Sigmoid colon (tissue), 7 donors: ENCODE measurements around the gene OBP2A. TPM values are rescaled to one million over a fixed set of nuclear protein-coding genes. Genes with fewer than 3 reads are reported as not detected.
"Not testable (repeated sequence)": the region's sequence is repeated elsewhere in the genome, so short reads cannot be mapped to it uniquely, and the experiment has no call there.

ENCODE experiments used
- DNase-seq: peaks from one replicate; pipeline ENCODE4 v3.0.0-alpha.2; 2019
- H3K27ac ChIP-seq, 4 donors: fragments of 200-600 bp; sonication (generic); one replicate each; pipeline ENCODE4 v1.5.1; 2016 to 2019; ENCODE audit warnings: mild to moderate bottlenecking in 1 of 4
- H3K27me3 ChIP-seq, 3 donors: fragments of 200-600 bp; sonication (generic); one replicate each; pipeline ENCODE4 v1.5.1; 2019; ENCODE audit warnings: mild to moderate bottlenecking in 1 of 3
- H3K36me3 ChIP-seq, 4 donors: fragments of 200-600 bp; sonication (generic); one replicate each; pipeline ENCODE4 v1.5.1; 2016 to 2019
- H3K4me1 ChIP-seq, 4 donors: fragments of 200-600 bp; sonication (generic); one replicate each; pipeline ENCODE4 v1.5.1; 2017 to 2019
- H3K4me3 ChIP-seq, 4 donors: fragments of 200-600 bp; sonication (generic); one replicate each; pipeline ENCODE4 v1.5.1; 2017 to 2019; ENCODE audit warnings: mild to moderate bottlenecking in 2 of 4, moderate library complexity in 1 of 4
- H3K9me3 ChIP-seq, 4 donors: fragments of 200-600 bp in 3 of 4; sonication (generic) in 3 of 4; one replicate each; pipeline versions ENCODE4 v1.5.1 to v1.6.1; 2013 to 2019
- EP300 ChIP-seq, 4 donors: sonication (generic); formaldehyde crosslinking; IDR thresholded peaks; one replicate each; pipeline ENCODE4 v1.6.1; 2017; ENCODE audit warnings: antibody characterized with exemption in 4 of 4
- POLR2A ChIP-seq, 2 donors: fragments of 450-650 bp; IDR thresholded peaks; one replicate each; pipeline ENCODE4 v1.6.1; 2016; ENCODE audit warnings: antibody characterized with exemption in 2 of 2, mild to moderate bottlenecking in 2 of 2, moderate library complexity in 2 of 2
- POLR2AphosphoS5 ChIP-seq, 4 donors: sonication (generic); formaldehyde crosslinking; IDR thresholded peaks; one replicate each; pipeline ENCODE4 v1.6.1; 2017; ENCODE audit warnings: antibody characterized with exemption in 4 of 4
- WGBS, 2 donors: extraction: QIAGEN DNeasy Blood & Tissue Kit; methylation state at CpG; one replicate each; pipeline ENCODE4 v1.1.7; 2013; 5-methylcytosine and 5-hydroxymethylcytosine counted together
- intact Hi-C: fragments of 100-400 bp; cut with DNase I; formaldehyde crosslinking; loops from one replicate; pipeline ENCODE4 v1.15.1; 2023
- polyA plus RNA-seq, 3 donors: library from polyadenylated mRNA; stranded (reverse); fragments of 200-250 nt; gene quantifications; one replicate each; pipeline ENCODE4 v1.2.3, GENCODE V29; 2013
- total RNA-seq, 4 donors: library from RNA; depleted of rRNA; stranded (reverse); fragments of >200 nt; gene quantifications; one replicate each; pipeline ENCODE4 v1.1.0, GENCODE V29; 2016
- TF ChIP-seq, protein P1 (sequence below), 4 experiments: fragments of 450-650 bp in 3 of 4; fragments of 200-600 bp in 1 of 4; IDR thresholded peaks; one replicate each; pipeline ENCODE4 v1.5.1; 2016 to 2019; ENCODE audit warnings: antibody characterized with exemption in 4 of 4, mild to moderate bottlenecking in 3 of 4, moderate library complexity in 2 of 4
- donor health status: healthy with polysubstance abuse.
- donor health status: Bipolar disorder and iron deficiency.
- donor health status: healthy.

Gene OBP2A
- total and polyA plus RNA-seq, 7 donors = not detected

GRCh38 chr9:135526730-135527571 is 19.0 kb upstream of the OBP2A start:
- Histone ChIP-seq H3K27me3 (peaks cover 5 to 72% (median 23%) of the 10 kb centered on the region in 3 donors), H3K27ac (no peak overlapping the region), H3K36me3 (no peaks in the 10 kb centered on the region), H3K4me1 (no peaks in the 10 kb centered on the region), H3K9me3 (no peaks in the 10 kb centered on the region), H3K4me3 (no peak overlapping the region)
- intact Hi-C loops = no loop called here
- 61 to 71% methylated on average over 30 of the region's 30 CpGs for WGBS, 2 donors
- DNase-seq = peak; percentile 53
- TF ChIP-seq, protein P1, sequence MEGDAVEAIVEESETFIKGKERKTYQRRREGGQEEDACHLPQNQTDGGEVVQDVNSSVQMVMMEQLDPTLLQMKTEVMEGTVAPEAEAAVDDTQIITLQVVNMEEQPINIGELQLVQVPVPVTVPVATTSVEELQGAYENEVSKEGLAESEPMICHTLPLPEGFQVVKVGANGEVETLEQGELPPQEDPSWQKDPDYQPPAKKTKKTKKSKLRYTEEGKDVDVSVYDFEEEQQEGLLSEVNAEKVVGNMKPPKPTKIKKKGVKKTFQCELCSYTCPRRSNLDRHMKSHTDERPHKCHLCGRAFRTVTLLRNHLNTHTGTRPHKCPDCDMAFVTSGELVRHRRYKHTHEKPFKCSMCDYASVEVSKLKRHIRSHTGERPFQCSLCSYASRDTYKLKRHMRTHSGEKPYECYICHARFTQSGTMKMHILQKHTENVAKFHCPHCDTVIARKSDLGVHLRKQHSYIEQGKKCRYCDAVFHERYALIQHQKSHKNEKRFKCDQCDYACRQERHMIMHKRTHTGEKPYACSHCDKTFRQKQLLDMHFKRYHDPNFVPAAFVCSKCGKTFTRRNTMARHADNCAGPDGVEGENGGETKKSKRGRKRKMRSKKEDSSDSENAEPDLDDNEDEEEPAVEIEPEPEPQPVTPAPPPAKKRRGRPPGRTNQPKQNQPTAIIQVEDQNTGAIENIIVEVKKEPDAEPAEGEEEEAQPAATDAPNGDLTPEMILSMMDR (IDR thresholded peaks at IDR 0.05) = no peak
- TF ChIP-seq EP300 (IDR thresholded peaks at IDR 0.05) (no peak), POLR2AphosphoS5 (IDR thresholded peaks at IDR 0.05) (no peak), POLR2A (IDR thresholded peaks at IDR 0.05) (no peak)

- H3K4me3 ChIP-seq, H3K36me3 ChIP-seq, H3K4me1 ChIP-seq, intact Hi-C loops, H3K9me3 ChIP-seq, H3K27ac ChIP-seq: not testable (repeated sequence)
- DNase-seq = peak; percentile 2
- 94 to 96% methylated on average over 10 of the region's 10 CpGs for WGBS, 2 donors
- peaks cover 5 to 53% (median 8%) of the 10 kb centered on the region in 3 donors for H3K27me3 ChIP-seq
These were observed 17.0 kb upstream of the OBP2A start for GRCh38 chr9:135528842-135529435.

- Histone ChIP-seq H3K27ac (no peak overlapping the region), H3K4me1 (no peaks in the 10 kb centered on the region), H3K36me3 (no peaks in the 10 kb centered on the region), H3K4me3 (no peak overlapping the region), H3K27me3 (peaks cover 1 to 44% (median 8%) of the 10 kb centered on the region in 3 donors), H3K9me3 (no peaks in the 10 kb centered on the region)
- DNase-seq = peak; percentile 20
- WGBS, 2 donors = 69 to 80% methylated on average over 5 of the region's 5 CpGs
- no peak for TF ChIP-seq POLR2AphosphoS5 (IDR thresholded peaks at IDR 0.05)
- TF ChIP-seq POLR2A (IDR thresholded peaks at IDR 0.05) = no peak
- TF ChIP-seq, protein P1 (IDR thresholded peaks at IDR 0.05) = no peak
- TF ChIP-seq EP300 (IDR thresholded peaks at IDR 0.05) = no peak
- intact Hi-C loops = no loop called here
These were observed 15.8 kb upstream of the OBP2A start for GRCh38 chr9:135530146-135530545.

- H3K27me3 ChIP-seq = peaks cover 0 to 35% (median 8%) of the 10 kb centered on the region in 3 donors
- no peak overlapping the region for H3K4me3 ChIP-seq
- no peak overlapping the region for H3K27ac ChIP-seq
- no peaks in the 10 kb centered on the region for H3K36me3 ChIP-seq
- 91 to 93% methylated on average over 10 of the region's 10 CpGs for WGBS, 2 donors
- intact Hi-C loops = no loop called here
- H3K9me3 ChIP-seq = no peaks in the 10 kb centered on the region
- DNase-seq = peak; percentile 50
- H3K4me1 ChIP-seq = no peaks in the 10 kb centered on the region
- no peak for TF ChIP-seq EP300 (IDR thresholded peaks at IDR 0.05)
- TF ChIP-seq POLR2A (IDR thresholded peaks at IDR 0.05) = no peak
- no peak for TF ChIP-seq POLR2AphosphoS5 (IDR thresholded peaks at IDR 0.05)
- TF ChIP-seq, protein P1 (IDR thresholded peaks at IDR 0.05) = no peak
These were observed 14.8 kb upstream of the OBP2A start for GRCh38 chr9:135531096-135531495.

DNA sequence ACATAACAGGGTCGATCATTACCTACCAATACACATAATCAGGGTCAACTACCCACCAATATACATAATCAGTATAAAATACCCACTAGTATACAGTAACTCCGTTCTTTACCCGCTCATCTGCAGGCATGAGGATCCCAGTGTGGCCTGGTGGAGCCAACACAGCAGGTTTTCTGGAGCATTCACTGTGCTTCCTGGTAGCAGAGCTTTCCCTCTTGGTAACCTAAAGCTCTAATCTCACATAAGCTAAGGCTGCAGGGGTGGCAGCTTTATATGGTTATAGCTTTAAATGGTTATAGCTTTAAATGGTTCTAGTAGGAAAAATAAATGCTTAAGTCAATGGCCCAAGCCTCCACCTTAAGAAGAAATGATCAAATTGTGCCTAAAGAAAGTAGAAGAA is 12.8 kb upstream of the OBP2A start:
- intact Hi-C loops = no loop called here
- Histone ChIP-seq H3K4me3 (no peak overlapping the region), H3K36me3 (no peaks in the 10 kb centered on the region), H3K9me3 (no peaks in the 10 kb centered on the region), H3K4me1 (no peaks in the 10 kb centered on the region), H3K27me3 (peaks cover 0 to 21% (median 0%) of the 10 kb centered on the region in 3 donors), H3K27ac (no peak overlapping the region)
- DNase-seq = peak; percentile 14
- WGBS, 2 donors = 86% methylated on average over 3 of the region's 3 CpGs
- TF ChIP-seq POLR2AphosphoS5 (IDR thresholded peaks at IDR 0.05) (no peak), EP300 (IDR thresholded peaks at IDR 0.05) (no peak), POLR2A (IDR thresholded peaks at IDR 0.05) (no peak)
- TF ChIP-seq, protein P1 (IDR thresholded peaks at IDR 0.05) = no peak
